ENCODE results near the gene PVALB.

Gene PVALB

DNA sequence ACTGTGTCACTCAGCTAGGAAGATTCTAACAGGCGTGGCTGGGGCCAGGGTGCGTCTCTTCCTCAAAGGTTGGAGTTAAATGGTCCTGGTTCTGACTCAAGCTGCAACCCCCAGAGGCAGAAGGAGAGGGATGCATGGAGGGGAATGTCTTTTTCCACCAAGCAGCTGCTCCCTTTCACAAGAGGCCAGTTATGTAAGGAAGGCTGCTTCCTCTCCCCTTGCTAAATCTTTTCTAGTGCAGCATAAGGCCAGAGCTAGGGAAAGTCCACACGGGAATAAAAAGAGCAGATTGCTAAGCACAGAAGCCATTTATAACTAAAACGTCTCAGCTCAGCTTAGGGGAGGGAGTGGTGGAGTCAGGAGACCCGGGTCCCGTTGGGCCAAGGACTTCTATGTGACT is 10.0 kb downstream of the PVALB start:
- ChIA-PET CTCF (interaction anchor here (0.9 kb wide), 1 partner anchor 46 kb away, joined by 3 read pairs; no protein-coding TSS in a partner anchor), POLR2A (interaction anchor here (0.5 kb wide), 1 partner anchor 60 kb away, joined by 3 read pairs; no protein-coding TSS in a partner anchor)
- no peaks in the 10 kb centered on the region for H3K36me3 ChIP-seq (ENCODE audit: control insufficient read depth in 4 of 4, insufficient read depth in 4 of 4, low read length in 3 of 4)
- no peak overlapping the region for H3K27ac ChIP-seq (ENCODE audit: insufficient read depth in 1 of 2, low read depth in 1 of 2, low read length in 2 of 2, poor library complexity in 1 of 2, severe bottlenecking in 2 of 2)
- 92% methylated on average over 6 of the region's 6 CpGs for WGBS (ENCODE audit: insufficient coverage)
- peaks cover 0 to 22% (median 5%) of the 10 kb centered on the region in 5 experiments for H3K27me3 ChIP-seq (replicated peaks in 2 of 5; ENCODE audit: control insufficient read depth in 4 of 5, insufficient read depth in 5 of 5, low read length in 4 of 5)
- H3K9me3 ChIP-seq (ENCODE audit: control extremely low read depth in 1 of 5, control insufficient read depth in 4 of 5, insufficient read depth in 2 of 5, low read depth in 1 of 5, low read length in 4 of 5) = no peaks in the 10 kb centered on the region
- H3K4me3 ChIP-seq (ENCODE audit: control insufficient read depth in 1 of 7, extremely low read depth in 1 of 7, insufficient read depth in 4 of 7, low read depth in 2 of 7, low read length in 6 of 7) = no peak overlapping the region
- DNase-seq = no peak
- peaks cover 0 to 7% (median 0%) of the 10 kb centered on the region in 4 experiments for H3K4me1 ChIP-seq (ENCODE audit: control extremely low read depth in 1 of 4, control insufficient read depth in 4 of 4, insufficient read depth in 4 of 4, low read length in 3 of 4)

DNA sequence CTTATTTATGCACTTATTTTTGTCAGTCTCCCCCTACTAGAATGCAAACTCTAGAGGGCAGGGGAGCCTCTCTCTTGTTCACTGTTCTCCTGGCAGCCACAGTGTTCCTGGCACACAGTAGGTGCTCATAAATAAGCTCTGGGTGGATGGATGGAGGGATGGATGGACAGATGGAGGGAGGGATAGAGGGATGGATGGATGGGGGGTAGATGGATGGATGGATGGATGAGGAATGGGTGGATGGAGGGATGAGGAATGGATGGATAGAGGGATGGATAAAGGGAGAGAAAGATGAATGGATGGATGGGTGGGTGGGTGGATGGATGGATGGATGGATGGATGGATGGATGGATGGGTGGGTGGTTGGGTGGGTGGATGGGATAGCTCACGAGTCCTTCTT is 13.5 kb downstream of the PVALB start:
- no peak for DNase-seq
- WGBS (ENCODE audit: insufficient coverage) = no CpG with 5 or more reads among the region's 1 CpG

DNA sequence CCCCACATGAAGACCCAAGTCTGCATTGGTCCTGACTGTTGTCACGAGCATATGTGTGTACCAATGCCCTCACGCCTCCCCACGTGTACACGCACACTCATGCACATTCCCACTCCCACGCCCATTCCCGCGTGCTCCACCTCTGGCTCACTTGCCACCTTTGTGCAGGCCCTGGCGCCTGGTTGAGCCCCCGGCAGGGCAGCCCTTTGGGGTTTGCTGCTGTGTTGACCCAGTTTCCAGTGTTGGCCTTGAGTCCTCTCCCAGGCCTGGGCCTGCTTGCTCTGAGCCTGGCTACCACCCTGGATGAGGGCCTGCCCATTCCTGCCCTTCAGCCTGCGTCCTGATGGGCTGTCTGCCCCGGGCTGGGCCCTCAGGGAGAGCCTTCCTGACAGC is 18.2 kb downstream of the PVALB start:
- ChIA-PET POLR2A (no interaction called here), CTCF (interaction anchor here (0.5 to 1.1 kb wide), 2 partner anchors 22 to 462 kb away, joined by 3 read pairs; no protein-coding TSS in a partner anchor)
- Histone ChIP-seq H3K4me1 (ENCODE audit: control extremely low read depth in 1 of 4, control insufficient read depth in 4 of 4, insufficient read depth in 4 of 4, low read length in 3 of 4) (peaks cover 0 to 10% (median 0%) of the 10 kb centered on the region in 4 experiments), H3K36me3 (ENCODE audit: control insufficient read depth in 4 of 4, insufficient read depth in 4 of 4, low read length in 3 of 4) (no peaks in the 10 kb centered on the region), H3K4me3 (ENCODE audit: control insufficient read depth in 1 of 7, extremely low read depth in 1 of 7, insufficient read depth in 4 of 7, low read depth in 2 of 7, low read length in 6 of 7) (no peak overlapping the region), H3K9me3 (ENCODE audit: control extremely low read depth in 1 of 5, control insufficient read depth in 4 of 5, insufficient read depth in 2 of 5, low read depth in 1 of 5, low read length in 4 of 5) (no peaks in the 10 kb centered on the region), H3K27me3 (replicated peaks in 2 of 5; ENCODE audit: control insufficient read depth in 4 of 5, insufficient read depth in 5 of 5, low read length in 4 of 5) (peaks cover 0 to 7% (median 0%) of the 10 kb centered on the region in 5 experiments), H3K27ac (ENCODE audit: insufficient read depth in 1 of 2, low read depth in 1 of 2, low read length in 2 of 2, poor library complexity in 1 of 2, severe bottlenecking in 2 of 2) (no peak overlapping the region)
- WGBS (ENCODE audit: insufficient coverage) = 97% methylated on average over 9 of the region's 11 CpGs
- no peak for DNase-seq

More for the DNA sequence above, 13.5 kb downstream of the PVALB start:
- H3K4me3 ChIP-seq (ENCODE audit: control insufficient read depth in 1 of 7, extremely low read depth in 1 of 7, insufficient read depth in 4 of 7, low read depth in 2 of 7, low read length in 6 of 7) = no peak overlapping the region
- peaks cover 0 to 22% (median 5%) of the 10 kb centered on the region in 5 experiments for H3K27me3 ChIP-seq (replicated peaks in 2 of 5; ENCODE audit: control insufficient read depth in 4 of 5, insufficient read depth in 5 of 5, low read length in 4 of 5)
- H3K9me3 ChIP-seq (ENCODE audit: control extremely low read depth in 1 of 5, control insufficient read depth in 4 of 5, insufficient read depth in 2 of 5, low read depth in 1 of 5, low read length in 4 of 5) = no peaks in the 10 kb centered on the region
- ChIA-PET POLR2A (no interaction called here), CTCF (interaction anchor here (0.6 to 1.8 kb wide), 4 partner anchors 9 to 50 kb away, joined by 3 to 4 read pairs (median 3); no protein-coding TSS in a partner anchor)
- H3K27ac ChIP-seq (ENCODE audit: insufficient read depth in 1 of 2, low read depth in 1 of 2, low read length in 2 of 2, poor library complexity in 1 of 2, severe bottlenecking in 2 of 2) = no peak overlapping the region
- no peaks in the 10 kb centered on the region for H3K36me3 ChIP-seq (ENCODE audit: control insufficient read depth in 4 of 4, insufficient read depth in 4 of 4, low read length in 3 of 4)
- H3K4me1 ChIP-seq (ENCODE audit: control extremely low read depth in 1 of 4, control insufficient read depth in 4 of 4, insufficient read depth in 4 of 4, low read length in 3 of 4) = peaks cover 0 to 4% (median 0%) of the 10 kb centered on the region in 4 experiments

DNA sequence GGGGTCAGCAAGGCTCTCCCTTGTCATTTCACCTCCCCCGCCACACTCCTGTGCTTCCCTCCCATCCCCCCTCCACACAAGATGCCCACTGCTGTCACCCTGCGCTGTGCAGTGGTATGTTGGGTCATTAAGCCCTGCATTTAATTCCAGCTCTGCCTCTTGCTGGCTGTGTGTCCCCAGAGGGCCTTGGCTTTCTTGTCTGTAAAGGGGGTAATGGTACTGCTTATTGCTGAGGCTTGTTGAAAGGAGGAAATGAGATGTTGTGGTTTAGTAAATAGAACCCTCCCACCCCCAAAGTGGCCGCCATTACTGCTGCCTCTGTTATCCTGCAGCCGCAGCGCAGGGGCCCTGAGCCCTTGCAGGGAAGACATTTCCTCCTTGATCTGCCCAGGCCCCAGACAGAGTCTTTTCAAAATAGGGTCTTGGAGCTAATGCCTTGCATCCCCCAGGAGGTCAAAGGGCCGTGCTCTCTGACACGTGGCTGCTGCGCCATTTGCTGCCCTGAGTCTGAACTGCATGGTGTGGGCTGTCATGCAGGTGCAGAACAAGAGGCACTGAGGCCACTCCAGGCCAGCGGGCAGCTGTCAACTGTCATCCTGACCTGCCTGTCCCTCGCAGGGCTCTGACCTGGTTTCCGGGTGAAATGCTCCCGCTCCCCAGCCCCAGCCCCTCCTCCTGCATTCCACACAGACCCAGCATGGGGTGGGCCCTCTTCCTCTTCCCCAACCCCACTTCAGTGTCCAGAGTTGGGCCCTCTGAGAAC is 18.7 kb downstream of the PVALB start:
- WGBS (ENCODE audit: insufficient coverage) = 94% methylated on average over 7 of the region's 12 CpGs
- Histone ChIP-seq H3K4me1 (ENCODE audit: control extremely low read depth in 1 of 4, control insufficient read depth in 4 of 4, insufficient read depth in 4 of 4, low read length in 3 of 4) (peaks cover 0 to 10% (median 0%) of the 10 kb centered on the region in 4 experiments), H3K4me3 (ENCODE audit: control insufficient read depth in 1 of 7, extremely low read depth in 1 of 7, insufficient read depth in 4 of 7, low read depth in 2 of 7, low read length in 6 of 7) (no peak overlapping the region), H3K36me3 (ENCODE audit: control insufficient read depth in 4 of 4, insufficient read depth in 4 of 4, low read length in 3 of 4) (no peaks in the 10 kb centered on the region), H3K27me3 (replicated peaks in 2 of 5; ENCODE audit: control insufficient read depth in 4 of 5, insufficient read depth in 5 of 5, low read length in 4 of 5) (peaks cover 0 to 5% (median 0%) of the 10 kb centered on the region in 5 experiments), H3K27ac (ENCODE audit: insufficient read depth in 1 of 2, low read depth in 1 of 2, low read length in 2 of 2, poor library complexity in 1 of 2, severe bottlenecking in 2 of 2) (no peak overlapping the region), H3K9me3 (ENCODE audit: control extremely low read depth in 1 of 5, control insufficient read depth in 4 of 5, insufficient read depth in 2 of 5, low read depth in 1 of 5, low read length in 4 of 5) (no peaks in the 10 kb centered on the region)
- ChIA-PET POLR2A (no interaction called here), CTCF (no interaction called here)
- no peak for DNase-seq

DNA sequence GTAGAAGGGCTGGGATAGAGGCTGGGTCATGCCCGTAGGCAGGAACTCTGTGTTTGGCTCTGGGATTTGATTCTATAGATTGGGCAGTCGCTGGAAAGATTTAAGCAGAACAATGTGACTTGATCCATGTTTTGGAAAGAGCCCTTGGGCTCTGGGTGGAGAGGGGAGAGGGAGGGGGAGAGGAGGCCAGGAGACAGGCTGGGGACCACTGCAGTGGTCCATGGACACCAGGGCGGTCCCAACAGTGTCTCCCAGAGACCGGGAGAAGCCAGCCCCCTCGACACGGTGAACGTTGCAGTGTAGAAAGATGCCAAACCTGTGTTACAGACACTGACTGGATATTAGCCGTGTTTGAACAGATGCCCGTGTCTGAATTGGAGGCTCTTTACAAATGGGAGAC is 19.5 kb downstream of the PVALB start:
- WGBS (ENCODE audit: insufficient coverage) = over 99% methylated on average over 9 of the region's 9 CpGs
- Histone ChIP-seq H3K4me1 (ENCODE audit: control extremely low read depth in 1 of 4, control insufficient read depth in 4 of 4, insufficient read depth in 4 of 4, low read length in 3 of 4) (peaks cover 0 to 10% (median 0%) of the 10 kb centered on the region in 4 experiments), H3K9me3 (ENCODE audit: control extremely low read depth in 1 of 5, control insufficient read depth in 4 of 5, insufficient read depth in 2 of 5, low read depth in 1 of 5, low read length in 4 of 5) (no peaks in the 10 kb centered on the region), H3K4me3 (ENCODE audit: control insufficient read depth in 1 of 7, extremely low read depth in 1 of 7, insufficient read depth in 4 of 7, low read depth in 2 of 7, low read length in 6 of 7) (no peak overlapping the region), H3K36me3 (ENCODE audit: control insufficient read depth in 4 of 4, insufficient read depth in 4 of 4, low read length in 3 of 4) (no peaks in the 10 kb centered on the region), H3K27me3 (replicated peaks in 2 of 5; ENCODE audit: control insufficient read depth in 4 of 5, insufficient read depth in 5 of 5, low read length in 4 of 5) (no peaks in the 10 kb centered on the region), H3K27ac (ENCODE audit: insufficient read depth in 1 of 2, low read depth in 1 of 2, low read length in 2 of 2, poor library complexity in 1 of 2, severe bottlenecking in 2 of 2) (no peak overlapping the region)
- ChIA-PET POLR2A (no interaction called here), CTCF (no interaction called here)
- no peak for DNase-seq

DNA sequence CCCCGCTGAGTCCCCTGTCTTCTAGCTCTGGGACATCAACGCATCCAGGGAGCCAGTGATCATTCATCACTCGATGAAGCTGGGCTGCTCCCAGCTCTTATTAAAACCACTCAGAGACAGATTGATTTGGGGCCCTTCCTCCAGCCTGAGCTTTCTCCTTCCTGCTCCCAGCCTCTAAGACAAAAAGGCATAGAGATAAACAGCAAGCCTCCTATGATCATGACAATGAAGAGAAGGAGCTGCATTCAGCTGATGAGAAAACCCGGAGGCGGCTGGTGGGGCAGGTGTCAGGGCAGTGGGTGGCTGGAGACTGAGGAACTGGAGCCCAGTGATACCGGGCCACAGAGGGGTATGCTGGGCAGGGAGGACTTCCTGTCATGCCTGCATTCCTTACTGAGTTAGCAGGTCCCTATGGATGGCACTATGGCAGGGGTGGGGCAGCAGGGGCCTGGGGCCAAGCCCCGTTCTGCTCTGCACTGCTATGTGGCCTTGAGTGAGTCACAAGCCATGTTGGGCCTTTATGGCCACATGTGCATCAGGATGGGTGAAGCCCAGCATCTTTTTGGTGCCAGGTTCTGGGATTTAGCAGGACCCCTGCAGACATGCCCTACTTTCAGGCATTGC is 20.2 kb downstream of the PVALB start:
- Histone ChIP-seq H3K9me3 (ENCODE audit: control extremely low read depth in 1 of 5, control insufficient read depth in 4 of 5, insufficient read depth in 2 of 5, low read depth in 1 of 5, low read length in 4 of 5) (no peaks in the 10 kb centered on the region), H3K4me1 (ENCODE audit: control extremely low read depth in 1 of 4, control insufficient read depth in 4 of 4, insufficient read depth in 4 of 4, low read length in 3 of 4) (peaks cover 0 to 10% (median 0%) of the 10 kb centered on the region in 4 experiments), H3K4me3 (ENCODE audit: control insufficient read depth in 1 of 7, extremely low read depth in 1 of 7, insufficient read depth in 4 of 7, low read depth in 2 of 7, low read length in 6 of 7) (no peak overlapping the region), H3K27me3 (replicated peaks in 2 of 5; ENCODE audit: control insufficient read depth in 4 of 5, insufficient read depth in 5 of 5, low read length in 4 of 5) (no peaks in the 10 kb centered on the region), H3K27ac (ENCODE audit: insufficient read depth in 1 of 2, low read depth in 1 of 2, low read length in 2 of 2, poor library complexity in 1 of 2, severe bottlenecking in 2 of 2) (no peak overlapping the region), H3K36me3 (ENCODE audit: control insufficient read depth in 4 of 4, insufficient read depth in 4 of 4, low read length in 3 of 4) (no peaks in the 10 kb centered on the region)
- CTCF ChIA-PET = interaction anchor here (1.3 kb wide), 1 partner anchor 8 kb away, joined by 3 read pairs; no protein-coding TSS in a partner anchor
- no peak for DNase-seq
- POLR2A ChIA-PET = no interaction called here
- 81% methylated on average over 7 of the region's 7 CpGs for WGBS (ENCODE audit: insufficient coverage)

DNA sequence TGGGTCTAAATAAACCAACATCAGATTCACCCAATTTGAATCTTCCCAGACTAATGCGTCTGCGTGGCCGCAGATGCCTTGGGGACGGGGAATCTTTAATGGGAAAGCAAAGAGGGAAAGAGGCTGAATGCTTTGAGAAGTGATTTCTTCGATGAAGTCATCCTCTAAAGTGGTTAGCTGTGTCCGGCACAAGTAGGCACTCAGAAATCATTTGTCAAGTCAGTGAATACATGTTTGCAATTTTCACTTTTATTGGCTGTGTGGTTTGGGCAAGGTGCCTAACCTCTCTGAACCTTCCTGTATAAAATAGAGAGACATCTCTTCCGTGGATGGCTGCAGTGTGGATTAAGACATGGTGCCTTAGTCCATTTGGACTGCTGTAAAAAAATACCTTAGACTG is 21.2 kb downstream of the PVALB start:
- ChIA-PET CTCF (interaction anchor here (1.1 to 1.3 kb wide), 3 partner anchors 9 to 182 kb away, joined by 3 read pairs; no protein-coding TSS in a partner anchor), POLR2A (no interaction called here)
- Histone ChIP-seq H3K36me3 (ENCODE audit: control insufficient read depth in 4 of 4, insufficient read depth in 4 of 4, low read length in 3 of 4) (no peaks in the 10 kb centered on the region), H3K27ac (ENCODE audit: insufficient read depth in 1 of 2, low read depth in 1 of 2, low read length in 2 of 2, poor library complexity in 1 of 2, severe bottlenecking in 2 of 2) (no peak overlapping the region), H3K9me3 (ENCODE audit: control extremely low read depth in 1 of 5, control insufficient read depth in 4 of 5, insufficient read depth in 2 of 5, low read depth in 1 of 5, low read length in 4 of 5) (no peaks in the 10 kb centered on the region), H3K4me3 (ENCODE audit: control insufficient read depth in 1 of 7, extremely low read depth in 1 of 7, insufficient read depth in 4 of 7, low read depth in 2 of 7, low read length in 6 of 7) (no peak overlapping the region), H3K27me3 (replicated peaks in 2 of 5; ENCODE audit: control insufficient read depth in 4 of 5, insufficient read depth in 5 of 5, low read length in 4 of 5) (peaks cover 0 to 2% (median 0%) of the 10 kb centered on the region in 5 experiments), H3K4me1 (ENCODE audit: control extremely low read depth in 1 of 4, control insufficient read depth in 4 of 4, insufficient read depth in 4 of 4, low read length in 3 of 4) (peaks cover 0 to 10% (median under 1%) of the 10 kb centered on the region in 4 experiments)
- 93% methylated on average over 4 of the region's 7 CpGs for WGBS (ENCODE audit: insufficient coverage)
- DNase-seq = no peak

Measured in common myeloid progenitor, CD34-positive (primary cell).